HFFc6 (cell line): ENCODE data around the gene ADAM15. TPM values are rescaled to one million over a fixed set of nuclear protein-coding genes. Genes with fewer than 3 reads are reported as not detected.

Experiments
- DNase-seq: peaks from one replicate; pipeline ENCODE4 v3.0.0-alpha.2; 2018
- H3K27ac Mint-ChIP-seq: 2 replicates; pipeline ENCODE4 v1.8.0; 2020; ENCODE audit warnings: mild to moderate bottlenecking, mixed read lengths
- H3K27me3 Mint-ChIP-seq: 2 replicates; pipeline ENCODE4 v1.8.0; 2021; ENCODE audit warnings: mild to moderate bottlenecking, moderate library complexity, mixed read lengths; ENCODE audit not compliant: insufficient read depth
- H3K36me3 Mint-ChIP-seq: 2 replicates; pipeline ENCODE4 v1.8.0; 2021; ENCODE audit warnings: low read depth, mixed read lengths
- H3K4me1 Mint-ChIP-seq: 2 replicates; pipeline ENCODE4 v1.8.0; 2020; ENCODE audit warnings: low read depth, mixed read lengths
- H3K4me3 Mint-ChIP-seq: 2 replicates; pipeline ENCODE4 v1.8.0; 2020; ENCODE audit warnings: mild to moderate bottlenecking, moderate library complexity, mixed read lengths
- H3K9me3 Mint-ChIP-seq: 2 replicates; pipeline ENCODE4 v1.8.0; 2020; ENCODE audit warnings: mild to moderate bottlenecking, mixed read lengths
- total RNA-seq, 6 experiments: library from RNA; stranded (reverse); fragmentation: NEBNext Ultra II Directional; extraction: Animal tissue kit (Norgen Biotek cat#: 25700); gene quantifications; 2 replicates in 1 of 6; 3 replicates in 5 of 6; pipeline ENCODE4 v1.2.3, GENCODE V29; 2021
- TF ChIP-seq, protein P1 (sequence below): fragments of 200-600 bp; sonication (generic); IDR thresholded peaks from 2 replicates; pipeline ENCODE4 v1.5.0; 2021; ENCODE audit warnings: antibody characterized with exemption, mild to moderate bottlenecking

The ADAM15 gene
- total RNA-seq, 6 experiments from 2014 or later = 51.1 to 66.9 (median 63.7) TPM

DNA sequence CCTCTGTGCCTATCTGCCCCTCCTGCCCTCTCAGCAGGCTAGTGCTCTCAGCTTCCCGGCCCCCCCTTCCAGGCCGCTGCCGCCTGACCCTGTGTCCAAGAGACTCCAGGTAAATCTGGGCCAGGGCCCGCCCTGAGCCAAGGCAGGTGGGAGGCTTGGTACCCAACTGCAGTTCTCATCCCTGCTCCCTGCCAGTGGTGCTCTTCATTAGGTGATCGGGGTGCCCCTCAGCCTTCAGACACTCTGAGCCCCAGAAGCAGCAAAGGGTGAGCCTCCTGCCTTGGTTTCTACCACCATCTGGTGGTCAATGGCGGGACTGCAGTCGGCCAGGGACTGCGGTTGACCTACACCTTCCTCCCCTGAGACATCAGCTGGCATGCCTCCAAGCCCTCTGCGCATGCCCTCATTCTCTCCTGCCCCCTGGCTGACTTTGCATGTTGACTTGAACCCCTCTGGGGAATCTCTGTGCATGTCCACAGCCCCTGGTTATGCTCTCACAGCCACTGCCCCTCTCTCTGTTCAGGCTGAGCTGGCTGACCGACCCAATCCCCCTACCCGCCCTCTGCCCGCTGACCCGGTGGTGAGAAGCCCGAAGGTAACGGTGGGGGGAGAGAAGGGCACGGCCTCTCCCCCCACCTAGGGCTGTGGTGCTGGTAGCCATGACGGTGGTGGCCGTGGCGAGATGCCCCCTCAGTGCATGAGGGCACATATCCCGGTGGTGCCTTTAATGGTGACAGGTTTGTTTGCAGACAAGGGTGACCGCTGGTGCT lies 10.4 kb downstream of the ADAM15 start:
- Mint-ChIP-seq H3K36me3 (peaks cover 4% of the 10 kb centered on the region; the same call in 1 of the 2 replicates), H3K4me3 (no peak overlapping the region), H3K27me3 (no peaks in the 10 kb centered on the region; the same call in none of the 2 replicates), H3K4me1 (peaks cover 30% of the 10 kb centered on the region), H3K9me3 (no peaks in the 10 kb centered on the region), H3K27ac (no peak overlapping the region)
- TF ChIP-seq, protein P1, sequence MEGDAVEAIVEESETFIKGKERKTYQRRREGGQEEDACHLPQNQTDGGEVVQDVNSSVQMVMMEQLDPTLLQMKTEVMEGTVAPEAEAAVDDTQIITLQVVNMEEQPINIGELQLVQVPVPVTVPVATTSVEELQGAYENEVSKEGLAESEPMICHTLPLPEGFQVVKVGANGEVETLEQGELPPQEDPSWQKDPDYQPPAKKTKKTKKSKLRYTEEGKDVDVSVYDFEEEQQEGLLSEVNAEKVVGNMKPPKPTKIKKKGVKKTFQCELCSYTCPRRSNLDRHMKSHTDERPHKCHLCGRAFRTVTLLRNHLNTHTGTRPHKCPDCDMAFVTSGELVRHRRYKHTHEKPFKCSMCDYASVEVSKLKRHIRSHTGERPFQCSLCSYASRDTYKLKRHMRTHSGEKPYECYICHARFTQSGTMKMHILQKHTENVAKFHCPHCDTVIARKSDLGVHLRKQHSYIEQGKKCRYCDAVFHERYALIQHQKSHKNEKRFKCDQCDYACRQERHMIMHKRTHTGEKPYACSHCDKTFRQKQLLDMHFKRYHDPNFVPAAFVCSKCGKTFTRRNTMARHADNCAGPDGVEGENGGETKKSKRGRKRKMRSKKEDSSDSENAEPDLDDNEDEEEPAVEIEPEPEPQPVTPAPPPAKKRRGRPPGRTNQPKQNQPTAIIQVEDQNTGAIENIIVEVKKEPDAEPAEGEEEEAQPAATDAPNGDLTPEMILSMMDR = peak; percentile 99
- peak; percentile 81 for DNase-seq

DNA sequence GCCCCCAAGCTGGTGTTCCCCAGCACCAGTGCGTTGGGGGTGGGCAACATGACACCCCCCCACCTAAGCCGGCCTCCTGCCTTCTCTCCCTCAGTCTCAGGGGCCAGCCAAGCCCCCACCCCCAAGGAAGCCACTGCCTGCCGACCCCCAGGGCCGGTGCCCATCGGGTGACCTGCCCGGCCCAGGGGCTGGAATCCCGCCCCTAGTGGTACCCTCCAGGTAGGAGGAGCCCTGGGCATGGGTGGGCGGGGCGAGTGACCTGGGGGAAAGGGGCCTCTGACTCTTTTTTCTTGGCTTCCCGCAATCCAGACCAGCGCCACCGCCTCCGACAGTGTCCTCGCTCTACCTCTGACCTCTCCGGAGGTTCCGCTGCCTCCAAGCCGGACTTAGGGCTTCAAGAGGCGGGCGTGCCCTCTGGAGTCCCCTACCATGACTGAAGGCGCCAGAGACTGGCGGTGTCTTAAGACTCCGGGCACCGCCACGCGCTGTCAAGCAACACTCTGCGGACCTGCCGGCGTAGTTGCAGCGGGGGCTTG lies 11.1 kb downstream of the ADAM15 start:
- peaks cover 4% of the 10 kb centered on the region; the same call in 1 of the 2 replicates for H3K36me3 Mint-ChIP-seq
- H3K4me1 Mint-ChIP-seq = peaks cover 30% of the 10 kb centered on the region
- DNase-seq = no peak
- H3K9me3 Mint-ChIP-seq = no peaks in the 10 kb centered on the region
- TF ChIP-seq, protein P1 = no peak
- H3K4me3 Mint-ChIP-seq = no peak overlapping the region; the same call in 1 of the 2 replicates
- H3K27ac Mint-ChIP-seq = no peak overlapping the region
- no peaks in the 10 kb centered on the region; the same call in 1 of the 2 replicates for H3K27me3 Mint-ChIP-seq

DNA sequence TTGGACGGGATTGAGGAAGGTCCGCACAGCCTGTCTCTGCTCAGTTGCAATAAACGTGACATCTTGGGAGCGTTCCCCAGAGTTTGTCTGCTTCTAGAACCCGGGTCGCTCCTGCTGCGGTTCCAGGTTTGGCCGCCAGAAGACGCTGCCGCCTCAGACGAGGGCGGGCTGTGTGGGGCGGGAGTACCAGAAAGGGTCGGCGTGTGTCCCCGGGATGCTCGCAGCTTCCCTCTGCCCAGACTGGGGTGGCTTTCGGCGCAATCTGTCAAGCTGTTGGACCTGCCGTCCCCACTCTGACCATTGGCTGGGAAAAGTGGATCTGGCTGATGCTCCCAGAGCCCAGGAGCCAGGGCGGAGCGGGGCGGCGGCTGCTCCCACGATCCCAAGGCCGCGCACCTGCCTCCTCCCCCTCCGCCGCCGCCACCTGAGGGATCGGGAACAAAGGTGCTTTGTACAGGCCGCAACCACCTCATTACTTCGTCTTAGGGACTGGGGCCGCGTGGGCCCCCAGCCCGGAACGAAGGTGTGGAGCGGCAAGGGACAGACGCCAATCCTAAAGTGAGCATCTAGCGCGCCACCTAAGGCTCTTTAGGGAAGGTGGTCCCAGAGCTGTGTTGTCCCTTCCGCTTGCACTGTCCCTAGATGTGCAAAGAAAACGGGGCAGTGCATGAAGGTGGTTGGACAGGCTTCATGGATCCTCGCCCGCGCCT lies 11.7 kb downstream of the ADAM15 start:
- Mint-ChIP-seq H3K27ac (no peak overlapping the region), H3K4me3 (peak overlapping the region; percentile 91), H3K36me3 (peaks cover 4% of the 10 kb centered on the region; the same call in 1 of the 2 replicates)

DNA sequence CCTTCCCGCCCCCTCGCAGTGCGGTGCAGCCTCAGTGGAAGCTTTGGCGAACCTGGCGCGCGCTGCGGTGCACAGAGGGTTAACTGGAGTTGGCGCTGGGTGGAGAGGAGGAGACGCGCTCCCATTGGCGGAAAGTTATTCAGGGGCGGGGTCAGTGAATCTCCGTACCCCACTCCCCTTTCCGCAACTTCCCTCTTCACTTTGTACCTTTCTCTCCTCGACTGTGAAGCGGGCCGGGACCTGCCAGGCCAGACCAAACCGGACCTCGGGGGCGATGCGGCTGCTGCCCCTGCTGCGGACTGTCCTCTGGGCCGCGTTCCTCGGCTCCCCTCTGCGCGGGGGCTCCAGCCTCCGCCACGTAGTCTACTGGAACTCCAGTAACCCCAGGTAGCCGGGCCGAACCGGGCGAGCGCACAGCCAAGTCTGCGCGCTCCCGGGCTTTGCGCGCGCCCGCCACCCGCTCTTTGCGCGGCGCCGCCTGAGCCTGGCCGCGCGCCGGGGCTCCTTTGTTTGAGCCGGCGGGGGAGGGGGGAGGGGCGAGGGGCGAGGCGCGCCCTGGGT lies 12.5 kb downstream of the ADAM15 start, which contains the start of gene EFNA4:
Gene EFNA4, plus strand, starts transcription at position 191 of the 561 bp plus-strand sequence. Its CDS starts 84 bp downstream, at position 275.
- H3K27me3 Mint-ChIP-seq = no peaks in the 10 kb centered on the region; the same call in 1 of the 2 replicates
- peaks cover 4% of the 10 kb centered on the region; the same call in 1 of the 2 replicates for H3K36me3 Mint-ChIP-seq
- peak; percentile 60 for DNase-seq
- H3K9me3 Mint-ChIP-seq = no peaks in the 10 kb centered on the region
- peaks cover 33% of the 10 kb centered on the region for H3K4me1 Mint-ChIP-seq
- TF ChIP-seq, protein P1 = no peak
- peak within 1 kb of the TSS; percentile 91 for H3K4me3 Mint-ChIP-seq
- peak within 1 kb of the TSS; percentile 64 for H3K27ac Mint-ChIP-seq

More for the DNA sequence above, 11.7 kb downstream of the ADAM15 start:
- Mint-ChIP-seq H3K27me3 (no peaks in the 10 kb centered on the region; the same call in 1 of the 2 replicates), H3K4me1 (peaks cover 30% of the 10 kb centered on the region), H3K9me3 (no peaks in the 10 kb centered on the region)
- TF ChIP-seq, protein P1 = peak; percentile 87
- DNase-seq = no peak
